Stimulated activated CD8-positive, alpha-beta memory T cell treated with anti-CD3 and anti-CD28 coated beads, Interleukin-15, amount 100 ng/mL, for 1 hour (primary cell): ENCODE measurements around the gene JARID2.
A peak's percentile ranks its signal among the peaks of the same experiment; 100 is the strongest.

ENCODE experiments used
- DNase-seq: peaks from one replicate; pipeline ENCODE4 v3.0.0-alpha.2; 2020; ENCODE audit warnings: low read depth

The JARID2 gene

GRCh38 chr6:15247500-15248450, 1.9 kb downstream of the JARID2 start:
- DNase-seq, result peak; percentile 22

GRCh38 chr6:15248451-15249370, 2.8 kb downstream of the JARID2 start:
- DNase-seq, result peak; percentile 96

- no peak for DNase-seq
Observed at GRCh38 chr6:15249371-15250019, 3.6 kb downstream of the JARID2 start.

GRCh38 chr6:15250187-15251168, 4.6 kb downstream of the JARID2 start:
- no peak for DNase-seq

GRCh38 chr6:15252195-15252594, 6.3 kb downstream of the JARID2 start:
- DNase-seq, result no peak

GRCh38 chr6:15253203-15254022, 7.5 kb downstream of the JARID2 start:
- DNase-seq, result no peak

- no peak for DNase-seq
Observed at GRCh38 chr6:15254070-15254975, 8.5 kb downstream of the JARID2 start.

GRCh38 chr6:15255481-15255880, 9.6 kb downstream of the JARID2 start:
- DNase-seq, result no peak

GRCh38 chr6:15255909-15256395, 10.1 kb downstream of the JARID2 start:
- no peak for DNase-seq

GRCh38 chr6:15256538-15257271, 10.8 kb downstream of the JARID2 start:
- DNase-seq, result no peak

GRCh38 chr6:15257357-15258132, 11.7 kb downstream of the JARID2 start:
- no peak for DNase-seq

GRCh38 chr6:15259766-15260098, 13.9 kb downstream of the JARID2 start:
- DNase-seq, result no peak

GRCh38 chr6:15260099-15260821, 14.4 kb downstream of the JARID2 start:
- no peak for DNase-seq

GRCh38 chr6:15263780-15264374, 18.0 kb downstream of the JARID2 start:
- DNase-seq, result no peak

- no peak for DNase-seq
Observed at GRCh38 chr6:15264412-15264811, 18.5 kb downstream of the JARID2 start.
